Spleen (tissue), 11 donors: ENCODE results near the gene FETUB. TPM values are rescaled to one million over a fixed set of nuclear protein-coding genes. Genes with fewer than 3 reads are reported as not detected.

Source experiments
- DNase-seq: peaks from one replicate; pipeline ENCODE4 v3.0.0-alpha.2; 2020
- H3K27ac ChIP-seq, 8 donors: fragments of 200-600 bp; sonication (generic) in 7 of 8; 1 replicate in 4 of 8; 2 replicates in 4 of 8; pipeline versions ENCODE4 v1.5.0 to v1.8.0; 2016 to 2021; ENCODE audit warnings: inconsistent platforms in 4 of 8, mild to moderate bottlenecking in 4 of 8, moderate library complexity in 1 of 8
- H3K27me3 ChIP-seq, 7 donors: fragments of 200-600 bp; sonication (generic) in 6 of 7; replicated peaks in 1 of 7; 1 replicate in 4 of 7; 2 replicates in 3 of 7; pipeline versions ENCODE4 v1.5.0 to v1.8.0; 2016 to 2021; ENCODE audit warnings: inconsistent platforms in 3 of 7, mild to moderate bottlenecking in 1 of 7
- H3K36me3 ChIP-seq, 6 donors: fragments of 200-600 bp; sonication (generic) in 5 of 6; 1 replicate in 4 of 6; 2 replicates in 2 of 6; pipeline versions ENCODE4 v1.5.0 to v1.8.0; 2016 to 2021; ENCODE audit warnings: inconsistent platforms in 2 of 6
- H3K4me1 ChIP-seq, 6 donors: fragments of 200-600 bp; sonication (generic) in 5 of 6; 1 replicate in 3 of 6; 2 replicates in 3 of 6; pipeline versions ENCODE4 v1.5.0 to v1.8.0; 2016 to 2021; ENCODE audit warnings: inconsistent platforms in 3 of 6
- H3K4me3 ChIP-seq, 8 donors: fragments of 200-600 bp; sonication (generic) in 7 of 8; 1 replicate in 4 of 8; 2 replicates in 4 of 8; pipeline versions ENCODE4 v1.5.0 to v1.8.0; 2016 to 2021; ENCODE audit warnings: inconsistent platforms in 4 of 8, mild to moderate bottlenecking in 4 of 8, moderate library complexity in 2 of 8
- H3K9me3 ChIP-seq, 8 donors: fragments of 200-600 bp; sonication (generic) in 7 of 8; 1 replicate in 4 of 8; 2 replicates in 4 of 8; pipeline versions ENCODE4 v1.5.0 to v1.8.0; 2016 to 2021; ENCODE audit warnings: inconsistent platforms in 4 of 8
- POLR2A ChIP-seq, 3 donors: fragments of 450-650 bp; IDR thresholded peaks; one replicate each; pipeline ENCODE4 v1.5.1; 2017; ENCODE audit warnings: antibody characterized with exemption in 3 of 3, mild to moderate bottlenecking in 1 of 3
- POLR2AphosphoS5 ChIP-seq, 3 donors: sonication (generic); formaldehyde crosslinking; IDR thresholded peaks; one replicate each; pipeline ENCODE4 v1.5.1; 2017; ENCODE audit warnings: antibody characterized with exemption in 3 of 3
- WGBS, 5 donors: extraction: QIAGEN DNeasy Blood & Tissue Kit in 3 of 5; methylation state at CpG; one replicate each; pipeline versions ENCODE4 v1.1.5 to v1.1.7; 2013 to 2018; 5-methylcytosine and 5-hydroxymethylcytosine counted together
- intact Hi-C: fragments of 100-400 bp; cut with DNase I; formaldehyde crosslinking; loops from one replicate; pipeline ENCODE4 v1.15.0; 2023; ENCODE audit warnings: low total_unique reads
- polyA plus RNA-seq, 3 donors: library from polyadenylated mRNA; stranded (reverse); fragments of 200-250 nt; gene quantifications; one replicate each; pipeline ENCODE4 v1.2.1, GENCODE V29; 2013
- total RNA-seq, 7 donors: library from RNA; depleted of rRNA in 3 of 7; stranded (reverse); fragments of >200 nt in 3 of 7; fragmentation: NEBNext Ultra II Directional in 4 of 7; extraction: Animal tissue kit (Norgen Biotek cat#: 25700) in 4 of 7; gene quantifications; one replicate each; pipeline versions ENCODE4 v1.1.0 to v1.2.1, GENCODE V29; 2016 to 2021
- TF ChIP-seq, protein P1 (sequence below), 11 experiments: fragments of 200-600 bp in 7 of 11; fragments of 450-650 bp in 4 of 11; sonication (generic) in 4 of 11; IDR thresholded peaks in 8 of 11; conservative IDR thresholded peaks in 3 of 11; 1 replicate in 7 of 11; 2 replicates in 4 of 11; pipeline versions ENCODE4 v1.4.0 to v1.8.0; 2016 to 2021; ENCODE audit warnings: antibody characterized with exemption in 11 of 11, inconsistent platforms in 4 of 11, mild to moderate bottlenecking in 1 of 11
- donor health status: healthy with polysubstance abuse.
- donor health status: DM: no; HTN: no; CAD: no; lungs with moderate emphysema.
- donor health status: DM: no; HTN: no; CAD: no.
- donor health status: Bipolar disorder and iron deficiency.
- donor health status: healthy.
- donor health status: DM: no; HTN: no; CAD: no.
- donor health status: DM: yes; HTN: yes; CAD: no.

FETUB gene
- total and polyA plus RNA-seq, 10 donors, result not detected

DNA sequence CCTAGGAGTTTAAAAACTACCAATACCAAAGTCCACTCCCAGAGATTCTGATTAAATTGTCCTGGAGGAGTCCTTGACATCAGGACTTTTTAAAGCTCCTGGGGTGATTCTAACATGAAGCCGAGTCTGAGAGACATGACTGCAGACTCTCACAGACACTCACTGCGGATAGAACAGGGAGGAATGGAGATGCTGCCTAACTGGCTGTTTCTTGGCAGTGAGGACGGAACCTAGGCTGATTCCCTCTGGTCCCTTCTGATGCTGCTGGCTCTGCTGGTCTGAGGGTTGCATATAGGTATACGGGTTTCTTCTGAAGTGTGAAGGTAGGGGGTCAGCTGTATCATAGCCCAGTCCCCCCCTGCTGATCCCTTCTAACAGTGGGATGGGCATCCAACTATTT lies 24.3 kb downstream of the FETUB start:
- TF ChIP-seq, protein P1, sequence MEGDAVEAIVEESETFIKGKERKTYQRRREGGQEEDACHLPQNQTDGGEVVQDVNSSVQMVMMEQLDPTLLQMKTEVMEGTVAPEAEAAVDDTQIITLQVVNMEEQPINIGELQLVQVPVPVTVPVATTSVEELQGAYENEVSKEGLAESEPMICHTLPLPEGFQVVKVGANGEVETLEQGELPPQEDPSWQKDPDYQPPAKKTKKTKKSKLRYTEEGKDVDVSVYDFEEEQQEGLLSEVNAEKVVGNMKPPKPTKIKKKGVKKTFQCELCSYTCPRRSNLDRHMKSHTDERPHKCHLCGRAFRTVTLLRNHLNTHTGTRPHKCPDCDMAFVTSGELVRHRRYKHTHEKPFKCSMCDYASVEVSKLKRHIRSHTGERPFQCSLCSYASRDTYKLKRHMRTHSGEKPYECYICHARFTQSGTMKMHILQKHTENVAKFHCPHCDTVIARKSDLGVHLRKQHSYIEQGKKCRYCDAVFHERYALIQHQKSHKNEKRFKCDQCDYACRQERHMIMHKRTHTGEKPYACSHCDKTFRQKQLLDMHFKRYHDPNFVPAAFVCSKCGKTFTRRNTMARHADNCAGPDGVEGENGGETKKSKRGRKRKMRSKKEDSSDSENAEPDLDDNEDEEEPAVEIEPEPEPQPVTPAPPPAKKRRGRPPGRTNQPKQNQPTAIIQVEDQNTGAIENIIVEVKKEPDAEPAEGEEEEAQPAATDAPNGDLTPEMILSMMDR (IDR thresholded peaks at IDR 0.05 in 8 of 11, conservative IDR thresholded peaks at IDR 0.05 in 3 of 11), result no peak
- no peak for TF ChIP-seq POLR2AphosphoS5 (IDR thresholded peaks at IDR 0.05)
- TF ChIP-seq POLR2A (IDR thresholded peaks at IDR 0.05), result no peak
- intact Hi-C loops, result no loop called here
- Histone ChIP-seq H3K9me3 (no peaks in the 10 kb centered on the region), H3K4me3 (no peak overlapping the region), H3K27me3 (peaks cover 0 to 11% (median 0%) of the 10 kb centered on the region in 7 donors), H3K36me3 (no peaks in the 10 kb centered on the region), H3K4me1 (no peaks in the 10 kb centered on the region), H3K27ac (no peak overlapping the region)
- DNase-seq, result no peak
- 54 to 69% (median 65%) methylated on average over 3 to 4 of the region's 4 CpGs for WGBS, 5 donors

- Histone ChIP-seq H3K9me3 (no peaks in the 10 kb centered on the region), H3K36me3 (no peaks in the 10 kb centered on the region), H3K4me3 (no peak within 1 kb of the TSS), H3K27me3 (peaks cover 0 to 11% (median 0%) of the 10 kb centered on the region in 7 donors), H3K27ac (no peak within 1 kb of the TSS), H3K4me1 (no peaks in the 10 kb centered on the region)
- WGBS, 5 donors, result 87 to 91% (median 89%) methylated on average over 8 of the region's 8 CpGs
- no peak for DNase-seq
- intact Hi-C loops, result no loop called here
- TF ChIP-seq POLR2AphosphoS5 (IDR thresholded peaks at IDR 0.05) (no peak), POLR2A (IDR thresholded peaks at IDR 0.05) (no peak)
- TF ChIP-seq, protein P1 (IDR thresholded peaks at IDR 0.05 in 8 of 11, conservative IDR thresholded peaks at IDR 0.05 in 3 of 11), result no peak
Observed at GRCh38 chr3:186665625-186666188, 25.5 kb downstream of the FETUB start, which contains the start of gene HRG. Gene HRG, plus strand, starts transcription at chr3:186666014. Its CDS starts 18 bp downstream, at chr3:186666032.

GRCh38 chr3:186668426-186668825 lies 28.2 kb downstream of the FETUB start:
- H3K4me1 ChIP-seq, result no peaks in the 10 kb centered on the region
- 72 to 77% (median 75%) methylated on average over 6 of the region's 6 CpGs for WGBS, 5 donors
- intact Hi-C loops, result no loop called here
- H3K9me3 ChIP-seq, result no peaks in the 10 kb centered on the region
- no peak overlapping the region for H3K27ac ChIP-seq
- H3K27me3 ChIP-seq, result peaks cover 0 to 11% (median 0%) of the 10 kb centered on the region in 7 donors
- no peak overlapping the region for H3K4me3 ChIP-seq
- no peak for DNase-seq
- H3K36me3 ChIP-seq, result no peaks in the 10 kb centered on the region
- no peak for TF ChIP-seq POLR2A (IDR thresholded peaks at IDR 0.05)
- TF ChIP-seq, protein P1 (IDR thresholded peaks at IDR 0.05 in 8 of 11, conservative IDR thresholded peaks at IDR 0.05 in 3 of 11), result no peak
- no peak for TF ChIP-seq POLR2AphosphoS5 (IDR thresholded peaks at IDR 0.05)

DNA sequence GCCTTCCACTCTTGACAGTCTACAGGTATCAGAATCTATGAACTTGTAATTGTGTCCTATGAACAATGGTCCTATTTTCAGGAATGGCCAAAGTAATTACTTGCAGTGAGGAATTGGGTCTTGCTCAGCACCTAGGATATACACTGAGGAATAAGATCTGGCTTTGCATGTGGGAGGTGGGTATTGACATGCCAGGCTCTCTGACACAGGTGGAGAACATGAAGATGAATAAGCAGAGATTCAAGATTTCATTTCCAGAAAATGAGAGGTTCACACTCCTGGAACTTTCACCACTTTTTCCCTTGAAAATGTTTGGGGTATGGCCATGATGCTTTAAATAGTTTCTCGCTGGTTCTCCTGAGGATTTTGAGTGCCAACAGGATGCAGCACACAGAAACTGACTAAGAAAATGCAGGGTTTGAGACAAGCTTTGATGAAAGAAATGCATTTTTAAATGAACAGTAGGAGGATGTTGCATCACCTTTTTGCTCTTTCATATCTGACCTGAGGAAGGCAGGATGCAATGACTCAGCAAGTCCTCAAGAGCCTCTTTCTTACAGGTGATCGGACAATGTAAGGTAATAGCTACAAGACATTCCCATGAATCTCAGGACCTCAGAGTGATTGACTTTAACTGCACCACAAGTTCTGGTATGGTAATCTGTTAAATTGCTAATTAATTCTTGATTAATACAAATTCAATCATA lies 29.3 kb downstream of the FETUB start:
- Histone ChIP-seq H3K4me3 (no peak overlapping the region), H3K4me1 (no peaks in the 10 kb centered on the region), H3K27me3 (peaks cover 0 to 9% (median 0%) of the 10 kb centered on the region in 7 donors), H3K9me3 (no peaks in the 10 kb centered on the region), H3K27ac (no peak overlapping the region), H3K36me3 (no peaks in the 10 kb centered on the region)
- TF ChIP-seq, protein P1 (IDR thresholded peaks at IDR 0.05 in 8 of 11, conservative IDR thresholded peaks at IDR 0.05 in 3 of 11), result no peak
- TF ChIP-seq POLR2A (IDR thresholded peaks at IDR 0.05), result no peak
- intact Hi-C loops, result no loop called here
- DNase-seq, result no peak
- 69 to 82% (median 78%) methylated on average over 2 of the region's 2 CpGs for WGBS, 5 donors
